ENCODE measurements around the gene NRCAM.

GRCh38 chr7:108368466-108368865 is 87.8 kb downstream of the NRCAM start:
- no peak for TF ChIP-seq CTCF (IDR thresholded peaks at IDR 0.05)
- no peak for TF ChIP-seq POLR2A (IDR thresholded peaks at IDR 0.05)
